ENCODE results near the gene NUMB. TPM values are rescaled to one million over a fixed set of nuclear protein-coding genes. Genes with fewer than 3 reads are reported as not detected.

NUMB gene
- total RNA-seq, 2 experiments from 2014 or later = 18.6 to 87.8 TPM

DNA sequence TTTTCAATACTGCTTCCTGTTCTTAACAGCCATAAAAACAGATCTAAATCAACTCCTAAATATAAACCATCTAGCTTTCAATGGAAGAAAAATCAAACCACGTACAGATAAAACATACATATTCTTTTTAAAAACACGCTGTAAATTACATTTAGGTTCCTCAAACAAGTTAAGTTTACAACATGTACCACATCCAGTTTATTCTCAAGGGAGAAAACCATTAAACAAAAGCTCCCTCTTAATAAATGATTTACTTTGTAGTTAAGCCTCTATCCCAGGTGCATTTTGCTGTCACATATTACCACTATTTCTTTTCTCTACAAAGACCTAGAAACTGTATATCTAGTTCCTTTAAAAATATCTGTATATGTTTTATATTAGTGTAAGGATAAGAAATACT is 3.1 kb downstream of the NUMB start:
- POLR2A ChIA-PET = interaction anchor here (0.7 to 5.4 kb wide), 7 partner anchors 8 to 316 kb away, joined by 3 to 40 read pairs (median 4); no protein-coding TSS in a partner anchor
- DNase-seq (ENCODE audit: low spot score) = peak; percentile 40
- H3K9me3 ChIP-seq (ENCODE audit: low read length) = no peaks in the 10 kb centered on the region
- TF ChIP-seq, protein P1, sequence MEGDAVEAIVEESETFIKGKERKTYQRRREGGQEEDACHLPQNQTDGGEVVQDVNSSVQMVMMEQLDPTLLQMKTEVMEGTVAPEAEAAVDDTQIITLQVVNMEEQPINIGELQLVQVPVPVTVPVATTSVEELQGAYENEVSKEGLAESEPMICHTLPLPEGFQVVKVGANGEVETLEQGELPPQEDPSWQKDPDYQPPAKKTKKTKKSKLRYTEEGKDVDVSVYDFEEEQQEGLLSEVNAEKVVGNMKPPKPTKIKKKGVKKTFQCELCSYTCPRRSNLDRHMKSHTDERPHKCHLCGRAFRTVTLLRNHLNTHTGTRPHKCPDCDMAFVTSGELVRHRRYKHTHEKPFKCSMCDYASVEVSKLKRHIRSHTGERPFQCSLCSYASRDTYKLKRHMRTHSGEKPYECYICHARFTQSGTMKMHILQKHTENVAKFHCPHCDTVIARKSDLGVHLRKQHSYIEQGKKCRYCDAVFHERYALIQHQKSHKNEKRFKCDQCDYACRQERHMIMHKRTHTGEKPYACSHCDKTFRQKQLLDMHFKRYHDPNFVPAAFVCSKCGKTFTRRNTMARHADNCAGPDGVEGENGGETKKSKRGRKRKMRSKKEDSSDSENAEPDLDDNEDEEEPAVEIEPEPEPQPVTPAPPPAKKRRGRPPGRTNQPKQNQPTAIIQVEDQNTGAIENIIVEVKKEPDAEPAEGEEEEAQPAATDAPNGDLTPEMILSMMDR (conservative IDR thresholded peaks at IDR 0.05; ENCODE audit: low read length) = no peak
- TF ChIP-seq EZH2phosphoT487 (IDR thresholded peaks at IDR 0.05; ENCODE audit: borderline replicate concordance, low read depth, low read length) = no peak
- peak overlapping the region; percentile 89 for H3K4me2 ChIP-seq (ENCODE audit: low read length)
- intact Hi-C loops (cut with micrococcal nuclease; ENCODE audit: unreplicated experiment) = loop anchor here (5.0 kb wide), 1 partner anchor 398 kb away; the partner anchor contains the start of gene RBM25
- H3K9me2 ChIP-seq (ENCODE audit: insufficient read depth, low read length) = no peaks in the 10 kb centered on the region
- no peaks in the 10 kb centered on the region for H3K36me3 ChIP-seq (ENCODE audit: insufficient read depth, low read length)
- peak overlapping the region; percentile 52 for H3K27ac ChIP-seq (ENCODE audit: low read depth, low read length, poor library complexity, severe bottlenecking)
- CTCF ChIA-PET (ENCODE audit: unreplicated experiment) = interaction anchor here (0.6 to 0.8 kb wide), 2 partner anchors 12 to 41 kb away, joined by 3 read pairs; no protein-coding TSS in a partner anchor
- H4K20me1 ChIP-seq (ENCODE audit: insufficient read depth, low read length) = no peaks in the 10 kb centered on the region; the same call in 1 of the 2 replicates
- TSS peak; percentile 49 for BruUV-seq (replicated peaks)
- peaks cover 65% of the 10 kb centered on the region for H3K4me1 ChIP-seq (ENCODE audit: insufficient read depth, low read length, poor library complexity, severe bottlenecking)
- peaks cover 65% of the 10 kb centered on the region for H3K79me2 ChIP-seq (ENCODE audit: insufficient read depth, low read depth, low read length)
- H3K4me3 ChIP-seq (ENCODE audit: low read depth, low read length, poor library complexity, severe bottlenecking) = peak overlapping the region; percentile 88
- 0 out of 2 replicates have a peak overlapping the region, but pooled peaks have one; percentile 14 for H2AFZ ChIP-seq (ENCODE audit: low read length)

DNA sequence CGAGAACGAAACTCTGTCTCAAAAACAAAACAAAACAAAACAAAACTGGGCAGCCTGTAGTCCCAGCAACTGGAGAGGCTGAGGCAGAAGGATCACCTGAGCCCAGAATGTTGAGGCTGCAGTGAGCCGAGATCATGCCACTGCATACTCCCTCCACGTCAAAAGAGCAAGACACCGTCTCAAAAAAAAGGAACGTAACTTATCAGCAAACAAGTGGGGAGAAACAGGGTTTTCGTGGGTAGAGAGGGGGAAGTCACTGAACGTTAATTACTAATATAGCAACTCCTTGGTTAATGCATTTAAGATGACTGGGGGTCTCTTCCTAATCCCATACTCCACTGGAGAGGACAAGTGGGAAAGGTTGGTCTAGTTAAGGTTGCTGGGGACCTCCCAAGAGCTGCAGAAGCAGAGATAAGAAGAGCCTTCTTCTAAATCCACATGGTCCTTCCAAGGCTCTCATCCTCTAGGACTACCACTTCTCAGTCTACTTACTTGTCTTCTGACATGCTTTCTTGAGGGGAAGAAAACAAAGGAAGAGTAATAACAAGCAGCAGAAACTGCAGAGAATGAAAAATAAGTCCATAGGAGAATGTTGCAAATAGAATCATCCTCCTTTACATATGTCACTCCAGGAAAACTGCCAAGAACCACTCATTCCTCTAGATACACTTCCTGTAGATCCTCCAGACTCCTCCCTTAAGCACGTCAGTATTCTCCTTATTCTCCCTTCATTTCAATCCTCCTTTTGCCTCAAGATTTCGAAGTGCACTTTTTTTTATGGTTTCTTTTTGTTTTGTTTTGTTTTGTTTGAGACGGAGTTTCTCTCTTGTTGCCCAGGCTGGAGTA is 5.8 kb downstream of the NUMB start:
- Histone ChIP-seq H3K4me3 (ENCODE audit: low read depth, low read length, poor library complexity, severe bottlenecking) (peak overlapping the region; percentile 57), H3K9me3 (ENCODE audit: low read length) (no peaks in the 10 kb centered on the region), H3K36me3 (ENCODE audit: insufficient read depth, low read length) (no peaks in the 10 kb centered on the region), H4K20me1 (ENCODE audit: insufficient read depth, low read length) (no peaks in the 10 kb centered on the region; the same call in 1 of the 2 replicates), H3K4me1 (ENCODE audit: insufficient read depth, low read length, poor library complexity, severe bottlenecking) (peaks cover 49% of the 10 kb centered on the region), H3K4me2 (ENCODE audit: low read length) (peak overlapping the region; percentile 80), H3K9me2 (ENCODE audit: insufficient read depth, low read length) (no peaks in the 10 kb centered on the region), H3K79me2 (ENCODE audit: insufficient read depth, low read depth, low read length) (peaks cover 76% of the 10 kb centered on the region), H3K27ac (ENCODE audit: low read depth, low read length, poor library complexity, severe bottlenecking) (peak overlapping the region; percentile 32), H2AFZ (ENCODE audit: low read length) (peak overlapping the region; percentile 50; the same call in 1 of the 2 replicates)
- DNase-seq (ENCODE audit: low spot score) = peak; percentile 24
- intact Hi-C loops (cut with micrococcal nuclease; ENCODE audit: unreplicated experiment) = no loop called here
- no peak for TF ChIP-seq EZH2phosphoT487 (IDR thresholded peaks at IDR 0.05; ENCODE audit: borderline replicate concordance, low read depth, low read length)
- TF ChIP-seq, protein P1 (conservative IDR thresholded peaks at IDR 0.05; ENCODE audit: low read length) = no peak
- ChIA-PET CTCF (ENCODE audit: unreplicated experiment) (no interaction called here), POLR2A (interaction anchor here (0.5 to 5.4 kb wide), 3 partner anchors 10 to 773 kb away, joined by 3 to 40 read pairs (median 3); no protein-coding TSS in a partner anchor)
- no TSS peak for BruUV-seq (replicated peaks)
